ENCODE results near the gene FBXO17.

Gene FBXO17

GRCh38 chr19:38899447-38900201 is 75.9 kb downstream of the FBXO17 start, which contains the start of the genes NFKBIB and SIRT2:
TSS of gene NFKBIB (plus strand) at chr19:38899969. CDS start at chr19:38900033, 64 bp downstream.
TSS of gene SIRT2 (minus strand) at chr19:38899618. CDS start at chr19:38899521, 97 bp downstream.
- H3K4me3 ChIP-seq (ENCODE audit: low read depth, low read length): peak within 1 kb of the TSS; percentile 99
- DNase-seq (ENCODE audit: low read depth): peak; percentile 99
- TF ChIP-seq CTCF (IDR thresholded peaks at IDR 0.05; ENCODE audit: control insufficient read depth, extremely low read depth, insufficient read depth): no peak

GRCh38 chr19:38898788-38899446 is 76.6 kb downstream of the FBXO17 start:
- no peak for TF ChIP-seq CTCF (IDR thresholded peaks at IDR 0.05; ENCODE audit: control insufficient read depth, extremely low read depth, insufficient read depth)
- peak overlapping the region; percentile 99 for H3K4me3 ChIP-seq (ENCODE audit: low read depth, low read length)
- DNase-seq (ENCODE audit: low read depth): no peak

GRCh38 chr19:38894968-38895367 is 80.6 kb downstream of the FBXO17 start:
- no peak for TF ChIP-seq CTCF (IDR thresholded peaks at IDR 0.05; ENCODE audit: control insufficient read depth, extremely low read depth, insufficient read depth)
- no peak for DNase-seq (ENCODE audit: low read depth)
- H3K4me3 ChIP-seq (ENCODE audit: low read depth, low read length): no peak overlapping the region

- no peak for TF ChIP-seq CTCF (IDR thresholded peaks at IDR 0.05; ENCODE audit: control insufficient read depth, extremely low read depth, insufficient read depth)
- no peak for DNase-seq (ENCODE audit: low read depth)
- H3K4me3 ChIP-seq (ENCODE audit: low read depth, low read length): no peak overlapping the region
Measured at GRCh38 chr19:38893341-38893771, 82.2 kb downstream of the FBXO17 start.

GRCh38 chr19:38892841-38893240 is 82.7 kb downstream of the FBXO17 start:
- no peak for DNase-seq (ENCODE audit: low read depth)
- H3K4me3 ChIP-seq (ENCODE audit: low read depth, low read length): no peak overlapping the region
- TF ChIP-seq CTCF (IDR thresholded peaks at IDR 0.05; ENCODE audit: control insufficient read depth, extremely low read depth, insufficient read depth): no peak

GRCh38 chr19:38891771-38892170 is 83.8 kb downstream of the FBXO17 start:
- H3K4me3 ChIP-seq (ENCODE audit: low read depth, low read length): no peak overlapping the region
- no peak for DNase-seq (ENCODE audit: low read depth)
- TF ChIP-seq CTCF (IDR thresholded peaks at IDR 0.05; ENCODE audit: control insufficient read depth, extremely low read depth, insufficient read depth): no peak

Measured in LNCaP clone FGC (cell line).